GM23338 (cell line): ENCODE results near the gene NIPBL. TPM values are rescaled to one million over a fixed set of nuclear protein-coding genes. Genes with fewer than 3 reads are reported as not detected.

Experiments used
- ATAC-seq: fragments of 200-7000 bp; cut with Tn5 transposase; 3 replicates; pipeline ENCODE4 v1.9.1; 2020
- DNase-seq: peaks from one replicate; pipeline ENCODE4 v3.0.0-alpha.2; 2015; ENCODE audit warnings: low spot score
- H2AFZ ChIP-seq: fragments of 200-600 bp; sonication (generic); 2 replicates; pipeline ENCODE4 v1.8.0; 2016; ENCODE audit warnings: antibody characterized with exemption, mild to moderate bottlenecking, moderate library complexity
- H3F3A ChIP-seq: fragments of 200-600 bp; sonication (generic); replicated peaks from 2 replicates; pipeline ENCODE4 v1.8.0; 2017; ENCODE audit warnings: antibody characterized with exemption, mixed run types, low read depth
- H3K27ac ChIP-seq: fragments of 200-600 bp; sonication (generic); 2 replicates; pipeline ENCODE4 v1.6.1; 2016; ENCODE audit warnings: low read depth
- H3K27me3 ChIP-seq: fragments of 200-600 bp; sonication (generic); 2 replicates; pipeline ENCODE4 v1.8.0; 2016; ENCODE audit warnings: mild to moderate bottlenecking, mixed run types, moderate library complexity; ENCODE audit not compliant: insufficient read depth
- H3K36me3 ChIP-seq: fragments of 200-600 bp; sonication (generic); 2 replicates; pipeline ENCODE4 v1.8.0; 2016; ENCODE audit warnings: mild to moderate bottlenecking; ENCODE audit not compliant: insufficient read depth
- H3K4me1 ChIP-seq: fragments of 200-600 bp; sonication (generic); 2 replicates; pipeline ENCODE4 v1.8.0; 2016; ENCODE audit warnings: mild to moderate bottlenecking, moderate library complexity; ENCODE audit not compliant: insufficient read depth
- H3K4me2 ChIP-seq: fragments of 200-600 bp; sonication (generic); 2 replicates; pipeline ENCODE4 v1.7.1; 2017; ENCODE audit warnings: mixed run types
- H3K4me3 ChIP-seq: fragments of 200-600 bp; sonication (generic); 2 replicates; pipeline ENCODE4 v1.6.1; 2016; ENCODE audit warnings: mixed run types
- H3K79me2 ChIP-seq: fragments of 200-600 bp; sonication (generic); replicated peaks from 2 replicates; pipeline ENCODE4 v1.8.0; 2017; ENCODE audit warnings: mild to moderate bottlenecking; ENCODE audit not compliant: insufficient read depth
- H3K9me2 ChIP-seq: fragments of 200-600 bp; sonication (generic); 2 replicates; pipeline ENCODE4 v1.8.0; 2017; ENCODE audit not compliant: insufficient read depth
- H4K20me1 ChIP-seq: fragments of 200-600 bp; sonication (generic); replicated peaks from 2 replicates; pipeline ENCODE4 v1.8.0; 2017; ENCODE audit warnings: mild to moderate bottlenecking; ENCODE audit not compliant: insufficient read depth
- H3K27ac Mint-ChIP-seq: 2 replicates; pipeline ENCODE4 v1.8.0; 2020; ENCODE audit warnings: inconsistent platforms, mild to moderate bottlenecking, moderate library complexity, mixed read lengths
- H3K27me3 Mint-ChIP-seq: 3 replicates; pipeline ENCODE4 v1.8.0; 2022; ENCODE audit warnings: low read depth, mild to moderate bottlenecking, moderate library complexity, mixed read lengths, inconsistent platforms; ENCODE audit not compliant: insufficient read depth, poor library complexity
- H3K36me3 Mint-ChIP-seq: 3 replicates; pipeline ENCODE4 v1.8.0; 2021; ENCODE audit warnings: low read depth, mild to moderate bottlenecking, inconsistent platforms, moderate library complexity, mixed read lengths
- H3K4me1 Mint-ChIP-seq: 3 replicates; pipeline ENCODE4 v1.8.0; 2020; ENCODE audit warnings: mild to moderate bottlenecking, inconsistent platforms, mixed read lengths
- H3K4me3 Mint-ChIP-seq: 3 replicates; pipeline ENCODE4 v1.8.0; 2021; ENCODE audit warnings: moderate library complexity, mild to moderate bottlenecking, inconsistent platforms, mixed read lengths
- H3K9me3 Mint-ChIP-seq: 3 replicates; pipeline ENCODE4 v1.8.0; 2020; ENCODE audit warnings: moderate library complexity, mild to moderate bottlenecking, inconsistent platforms, mixed read lengths
- CREB1 ChIP-seq: fragments of 250-450 bp; sonication (Bioruptor Pico); IDR thresholded peaks from 2 replicates; pipeline ENCODE4 v1.5.0; 2020; ENCODE audit warnings: low read depth, mild to moderate bottlenecking, moderate library complexity
- EZH2 ChIP-seq: fragments of 200-600 bp; sonication (generic); IDR thresholded peaks from one replicate; pipeline ENCODE4 v1.8.0; 2017; ENCODE audit warnings: antibody characterized with exemption, mild to moderate bottlenecking, low read depth; ENCODE audit not compliant: unreplicated experiment
- EZH2phosphoT487 ChIP-seq: fragments of 200-600 bp; sonication (generic); IDR thresholded peaks from one replicate; pipeline ENCODE4 v1.8.1; 2018; ENCODE audit warnings: antibody characterized with exemption; ENCODE audit not compliant: unreplicated experiment
- JUNB ChIP-seq: IDR thresholded peaks from one replicate; pipeline ENCODE4 v1.6.1; 2016; ENCODE audit warnings: antibody characterized with exemption; ENCODE audit not compliant: unreplicated experiment
- NANOG ChIP-seq: IDR thresholded peaks from 2 replicates; pipeline ENCODE4 v1.6.1; 2016; ENCODE audit warnings: antibody characterized with exemption, borderline replicate concordance
- POLR2AphosphoS5 ChIP-seq: IDR thresholded peaks from 2 replicates; pipeline ENCODE4 v1.6.1; 2016; ENCODE audit warnings: antibody characterized with exemption, low read depth
- STAT1 ChIP-seq: IDR thresholded peaks from one replicate; pipeline ENCODE4 v1.6.1; 2016; ENCODE audit warnings: antibody characterized with exemption; ENCODE audit not compliant: unreplicated experiment
- ZNF114 ChIP-seq: fragments of 250-450 bp; sonication (Bioruptor Pico); IDR thresholded peaks from 2 replicates; pipeline ENCODE4 v1.5.0; 2020; ENCODE audit warnings: mild to moderate bottlenecking, moderate library complexity
- ZNF331 ChIP-seq: fragments of 250-450 bp; sonication (Bioruptor Pico); IDR thresholded peaks from 2 replicates; pipeline ENCODE4 v1.5.0; 2020; ENCODE audit warnings: low read depth, mild to moderate bottlenecking, moderate library complexity
- polyA plus RNA-seq: library from polyadenylated mRNA; unstranded; fragments of >200 nt; fragmentation: Nextera tagmentation; extraction: Ambion mirVana; gene quantifications from 2 replicates; pipeline ENCODE4 v1.2.1, GENCODE V29; 2016
- total RNA-seq: library from RNA; depleted of rRNA; stranded (reverse); fragments of >200 nt; shearing (Covaris generic); gene quantifications from 2 replicates; pipeline ENCODE4 v1.2.3, GENCODE V29; 2014
- TF ChIP-seq, protein P1 (sequence below): IDR thresholded peaks from 2 replicates; pipeline ENCODE4 v1.6.1; 2016; ENCODE audit warnings: antibody characterized with exemption
- TF ChIP-seq, protein P2 (sequence below): fragments of 250-450 bp; sonication (Bioruptor Pico); IDR thresholded peaks from 2 replicates; pipeline ENCODE4 v1.5.0; 2020; ENCODE audit warnings: mild to moderate bottlenecking, moderate library complexity
- TF ChIP-seq, protein P3 (sequence below): IDR thresholded peaks from one replicate; pipeline ENCODE4 v1.6.1; 2018; ENCODE audit warnings: antibody characterized with exemption; ENCODE audit not compliant: unreplicated experiment
- TF ChIP-seq, protein P4 (sequence below), 2 experiments: fragments of 200-600 bp in 1 of 2; sonication (generic) in 1 of 2; conservative IDR thresholded peaks; 2 replicates each; pipeline versions ENCODE4 v1.5.1 to v1.6.1; 2016 to 2017; ENCODE audit warnings: antibody characterized with exemption in 2 of 2, low read depth in 2 of 2, mild to moderate bottlenecking in 2 of 2, moderate library complexity in 1 of 2

The NIPBL gene
- total and polyA plus RNA-seq, 2 experiments from 2014 or later, result 44.2 to 51.4 TPM

DNA sequence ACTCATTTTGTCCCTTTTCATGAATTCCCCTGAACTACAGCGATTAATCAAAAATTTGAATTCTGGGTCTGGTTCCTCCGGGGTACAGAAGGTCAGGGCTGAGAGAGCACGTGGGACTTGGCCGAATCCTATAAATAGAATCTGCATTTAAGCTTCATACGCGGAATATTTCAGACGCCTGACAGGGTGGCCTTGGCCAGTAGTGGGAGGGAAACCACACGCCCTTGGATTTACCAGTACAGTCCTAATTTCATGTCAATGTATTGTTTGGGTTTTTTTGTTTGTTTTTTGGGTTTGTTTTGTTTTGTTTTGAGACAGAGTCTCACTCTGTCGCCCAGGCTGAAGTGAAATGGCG is 21.5 kb upstream of the NIPBL start:
- Histone ChIP-seq H2AFZ (peak overlapping the region; percentile 44), H3K4me2 (no peak overlapping the region), H4K20me1 (no peaks in the 10 kb centered on the region), H3K79me2 (no peaks in the 10 kb centered on the region), H3K27ac (no peak overlapping the region), H3K9me2 (peaks cover 5% of the 10 kb centered on the region; the same call in 1 of the 2 replicates), H3F3A (no peaks in the 10 kb centered on the region), H3K27me3 (no peaks in the 10 kb centered on the region), H3K4me1 (0 out of 2 replicates have a peak, but pooled peaks cover 5% of the 10 kb centered on the region), H3K36me3 (no peaks in the 10 kb centered on the region), H3K4me3 (no peak overlapping the region)
- Mint-ChIP-seq H3K4me1 (peaks cover 15% of the 10 kb centered on the region; the same call in 2 of the 3 replicates), H3K27me3 (peaks cover 2% of the 10 kb centered on the region), H3K9me3 (no peaks in the 10 kb centered on the region; the same call in 1 of the 3 replicates), H3K36me3 (no peaks in the 10 kb centered on the region), H3K4me3 (no peak overlapping the region), H3K27ac (no peak overlapping the region)
- no peak for ATAC-seq
- TF ChIP-seq, protein P1, sequence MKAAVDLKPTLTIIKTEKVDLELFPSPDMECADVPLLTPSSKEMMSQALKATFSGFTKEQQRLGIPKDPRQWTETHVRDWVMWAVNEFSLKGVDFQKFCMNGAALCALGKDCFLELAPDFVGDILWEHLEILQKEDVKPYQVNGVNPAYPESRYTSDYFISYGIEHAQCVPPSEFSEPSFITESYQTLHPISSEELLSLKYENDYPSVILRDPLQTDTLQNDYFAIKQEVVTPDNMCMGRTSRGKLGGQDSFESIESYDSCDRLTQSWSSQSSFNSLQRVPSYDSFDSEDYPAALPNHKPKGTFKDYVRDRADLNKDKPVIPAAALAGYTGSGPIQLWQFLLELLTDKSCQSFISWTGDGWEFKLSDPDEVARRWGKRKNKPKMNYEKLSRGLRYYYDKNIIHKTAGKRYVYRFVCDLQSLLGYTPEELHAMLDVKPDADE, result no peak
- TF ChIP-seq, protein P2, sequence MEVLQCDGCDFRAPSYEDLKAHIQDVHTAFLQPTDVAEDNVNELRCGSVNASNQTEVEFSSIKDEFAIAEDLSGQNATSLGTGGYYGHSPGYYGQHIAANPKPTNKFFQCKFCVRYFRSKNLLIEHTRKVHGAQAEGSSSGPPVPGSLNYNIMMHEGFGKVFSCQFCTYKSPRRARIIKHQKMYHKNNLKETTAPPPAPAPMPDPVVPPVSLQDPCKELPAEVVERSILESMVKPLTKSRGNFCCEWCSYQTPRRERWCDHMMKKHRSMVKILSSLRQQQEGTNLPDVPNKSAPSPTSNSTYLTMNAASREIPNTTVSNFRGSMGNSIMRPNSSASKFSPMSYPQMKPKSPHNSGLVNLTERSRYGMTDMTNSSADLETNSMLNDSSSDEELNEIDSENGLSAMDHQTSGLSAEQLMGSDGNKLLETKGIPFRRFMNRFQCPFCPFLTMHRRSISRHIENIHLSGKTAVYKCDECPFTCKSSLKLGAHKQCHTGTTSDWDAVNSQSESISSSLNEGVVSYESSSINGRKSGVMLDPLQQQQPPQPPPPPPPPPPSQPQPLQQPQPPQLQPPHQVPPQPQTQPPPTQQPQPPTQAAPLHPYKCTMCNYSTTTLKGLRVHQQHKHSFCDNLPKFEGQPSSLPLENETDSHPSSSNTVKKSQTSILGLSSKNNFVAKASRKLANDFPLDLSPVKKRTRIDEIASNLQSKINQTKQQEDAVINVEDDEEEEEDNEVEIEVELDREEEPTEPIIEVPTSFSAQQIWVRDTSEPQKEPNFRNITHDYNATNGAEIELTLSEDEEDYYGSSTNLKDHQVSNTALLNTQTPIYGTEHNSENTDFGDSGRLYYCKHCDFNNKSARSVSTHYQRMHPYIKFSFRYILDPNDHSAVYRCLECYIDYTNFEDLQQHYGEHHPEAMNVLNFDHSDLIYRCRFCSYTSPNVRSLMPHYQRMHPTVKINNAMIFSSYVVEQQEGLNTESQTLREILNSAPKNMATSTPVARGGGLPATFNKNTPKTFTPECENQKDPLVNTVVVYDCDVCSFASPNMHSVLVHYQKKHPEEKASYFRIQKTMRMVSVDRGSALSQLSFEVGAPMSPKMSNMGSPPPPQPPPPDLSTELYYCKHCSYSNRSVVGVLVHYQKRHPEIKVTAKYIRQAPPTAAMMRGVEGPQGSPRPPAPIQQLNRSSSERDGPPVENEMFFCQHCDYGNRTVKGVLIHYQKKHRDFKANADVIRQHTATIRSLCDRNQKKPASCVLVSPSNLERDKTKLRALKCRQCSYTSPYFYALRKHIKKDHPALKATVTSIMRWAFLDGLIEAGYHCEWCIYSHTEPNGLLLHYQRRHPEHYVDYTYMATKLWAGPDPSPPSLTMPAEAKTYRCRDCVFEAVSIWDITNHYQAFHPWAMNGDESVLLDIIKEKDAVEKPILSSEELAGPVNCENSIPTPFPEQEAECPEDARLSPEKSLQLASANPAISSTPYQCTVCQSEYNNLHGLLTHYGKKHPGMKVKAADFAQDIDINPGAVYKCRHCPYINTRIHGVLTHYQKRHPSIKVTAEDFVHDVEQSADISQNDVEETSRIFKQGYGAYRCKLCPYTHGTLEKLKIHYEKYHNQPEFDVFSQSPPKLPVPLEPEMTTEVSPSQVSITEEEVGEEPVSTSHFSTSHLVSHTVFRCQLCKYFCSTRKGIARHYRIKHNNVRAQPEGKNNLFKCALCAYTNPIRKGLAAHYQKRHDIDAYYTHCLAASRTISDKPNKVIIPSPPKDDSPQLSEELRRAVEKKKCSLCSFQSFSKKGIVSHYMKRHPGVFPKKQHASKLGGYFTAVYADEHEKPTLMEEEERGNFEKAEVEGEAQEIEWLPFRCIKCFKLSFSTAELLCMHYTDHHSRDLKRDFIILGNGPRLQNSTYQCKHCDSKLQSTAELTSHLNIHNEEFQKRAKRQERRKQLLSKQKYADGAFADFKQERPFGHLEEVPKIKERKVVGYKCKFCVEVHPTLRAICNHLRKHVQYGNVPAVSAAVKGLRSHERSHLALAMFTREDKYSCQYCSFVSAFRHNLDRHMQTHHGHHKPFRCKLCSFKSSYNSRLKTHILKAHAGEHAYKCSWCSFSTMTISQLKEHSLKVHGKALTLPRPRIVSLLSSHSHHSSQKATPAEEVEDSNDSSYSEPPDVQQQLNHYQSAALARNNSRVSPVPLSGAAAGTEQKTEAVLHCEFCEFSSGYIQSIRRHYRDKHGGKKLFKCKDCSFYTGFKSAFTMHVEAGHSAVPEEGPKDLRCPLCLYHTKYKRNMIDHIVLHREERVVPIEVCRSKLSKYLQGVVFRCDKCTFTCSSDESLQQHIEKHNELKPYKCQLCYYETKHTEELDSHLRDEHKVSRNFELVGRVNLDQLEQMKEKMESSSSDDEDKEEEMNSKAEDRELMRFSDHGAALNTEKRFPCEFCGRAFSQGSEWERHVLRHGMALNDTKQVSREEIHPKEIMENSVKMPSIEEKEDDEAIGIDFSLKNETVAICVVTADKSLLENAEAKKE (CRISPR knock-in tag), result no peak
- no peak for TF ChIP-seq EZH2
- no peak for TF ChIP-seq POLR2AphosphoS5
- TF ChIP-seq, protein P3, sequence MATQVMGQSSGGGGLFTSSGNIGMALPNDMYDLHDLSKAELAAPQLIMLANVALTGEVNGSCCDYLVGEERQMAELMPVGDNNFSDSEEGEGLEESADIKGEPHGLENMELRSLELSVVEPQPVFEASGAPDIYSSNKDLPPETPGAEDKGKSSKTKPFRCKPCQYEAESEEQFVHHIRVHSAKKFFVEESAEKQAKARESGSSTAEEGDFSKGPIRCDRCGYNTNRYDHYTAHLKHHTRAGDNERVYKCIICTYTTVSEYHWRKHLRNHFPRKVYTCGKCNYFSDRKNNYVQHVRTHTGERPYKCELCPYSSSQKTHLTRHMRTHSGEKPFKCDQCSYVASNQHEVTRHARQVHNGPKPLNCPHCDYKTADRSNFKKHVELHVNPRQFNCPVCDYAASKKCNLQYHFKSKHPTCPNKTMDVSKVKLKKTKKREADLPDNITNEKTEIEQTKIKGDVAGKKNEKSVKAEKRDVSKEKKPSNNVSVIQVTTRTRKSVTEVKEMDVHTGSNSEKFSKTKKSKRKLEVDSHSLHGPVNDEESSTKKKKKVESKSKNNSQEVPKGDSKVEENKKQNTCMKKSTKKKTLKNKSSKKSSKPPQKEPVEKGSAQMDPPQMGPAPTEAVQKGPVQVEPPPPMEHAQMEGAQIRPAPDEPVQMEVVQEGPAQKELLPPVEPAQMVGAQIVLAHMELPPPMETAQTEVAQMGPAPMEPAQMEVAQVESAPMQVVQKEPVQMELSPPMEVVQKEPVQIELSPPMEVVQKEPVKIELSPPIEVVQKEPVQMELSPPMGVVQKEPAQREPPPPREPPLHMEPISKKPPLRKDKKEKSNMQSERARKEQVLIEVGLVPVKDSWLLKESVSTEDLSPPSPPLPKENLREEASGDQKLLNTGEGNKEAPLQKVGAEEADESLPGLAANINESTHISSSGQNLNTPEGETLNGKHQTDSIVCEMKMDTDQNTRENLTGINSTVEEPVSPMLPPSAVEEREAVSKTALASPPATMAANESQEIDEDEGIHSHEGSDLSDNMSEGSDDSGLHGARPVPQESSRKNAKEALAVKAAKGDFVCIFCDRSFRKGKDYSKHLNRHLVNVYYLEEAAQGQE, result no peak
- TF ChIP-seq ZNF114 (CRISPR knock-in tag), result no peak
- TF ChIP-seq, protein P4, sequence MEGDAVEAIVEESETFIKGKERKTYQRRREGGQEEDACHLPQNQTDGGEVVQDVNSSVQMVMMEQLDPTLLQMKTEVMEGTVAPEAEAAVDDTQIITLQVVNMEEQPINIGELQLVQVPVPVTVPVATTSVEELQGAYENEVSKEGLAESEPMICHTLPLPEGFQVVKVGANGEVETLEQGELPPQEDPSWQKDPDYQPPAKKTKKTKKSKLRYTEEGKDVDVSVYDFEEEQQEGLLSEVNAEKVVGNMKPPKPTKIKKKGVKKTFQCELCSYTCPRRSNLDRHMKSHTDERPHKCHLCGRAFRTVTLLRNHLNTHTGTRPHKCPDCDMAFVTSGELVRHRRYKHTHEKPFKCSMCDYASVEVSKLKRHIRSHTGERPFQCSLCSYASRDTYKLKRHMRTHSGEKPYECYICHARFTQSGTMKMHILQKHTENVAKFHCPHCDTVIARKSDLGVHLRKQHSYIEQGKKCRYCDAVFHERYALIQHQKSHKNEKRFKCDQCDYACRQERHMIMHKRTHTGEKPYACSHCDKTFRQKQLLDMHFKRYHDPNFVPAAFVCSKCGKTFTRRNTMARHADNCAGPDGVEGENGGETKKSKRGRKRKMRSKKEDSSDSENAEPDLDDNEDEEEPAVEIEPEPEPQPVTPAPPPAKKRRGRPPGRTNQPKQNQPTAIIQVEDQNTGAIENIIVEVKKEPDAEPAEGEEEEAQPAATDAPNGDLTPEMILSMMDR (conservative IDR thresholded peaks at IDR 0.05; ENCODE audit: low read depth in 2 of 2), result no peak
- no peak for TF ChIP-seq NANOG
- TF ChIP-seq ZNF331 (CRISPR knock-in tag), result no peak
- no peak for TF ChIP-seq EZH2phosphoT487
- TF ChIP-seq STAT1, result no peak
- TF ChIP-seq CREB1 (CRISPR knock-in tag), result no peak
- no peak for TF ChIP-seq JUNB
- DNase-seq, result no peak
